Upper lobe of left lung (tissue), 6 donors: ENCODE measurements around the gene PLCB2. TPM values are rescaled to one million over a fixed set of nuclear protein-coding genes. Genes with fewer than 3 reads are reported as not detected.
A peak's percentile ranks its signal among the peaks of the same experiment; 100 is the strongest.

Source experiments
- ATAC-seq, 2 donors: fragments of 200-7000 bp; cut with Tn5 transposase; one replicate each; pipeline ENCODE4 v1.9.1; 2022; ENCODE audit warnings: mild to moderate bottlenecking in 2 of 2, moderate library complexity in 2 of 2; ENCODE audit not compliant: low FRiP score in 2 of 2
- DNase-seq, 2 donors: peaks; one replicate each; pipeline ENCODE4 v3.0.0-alpha.2; 2019 to 2020
- H3K27ac ChIP-seq, 4 donors: fragments of 200-600 bp; sonication (generic); one replicate each; pipeline ENCODE4 v1.5.1; 2016 to 2019
- H3K27me3 ChIP-seq, 4 donors: fragments of 200-600 bp; sonication (generic); one replicate each; pipeline ENCODE4 v1.5.1; 2017 to 2019
- H3K36me3 ChIP-seq, 4 donors: fragments of 200-600 bp; sonication (generic); one replicate each; pipeline ENCODE4 v1.5.1; 2016 to 2019
- H3K4me1 ChIP-seq, 4 donors: fragments of 200-600 bp; sonication (generic); one replicate each; pipeline ENCODE4 v1.5.1; 2018 to 2019
- H3K4me3 ChIP-seq, 4 donors: fragments of 200-600 bp; sonication (generic); one replicate each; pipeline ENCODE4 v1.5.1; 2017 to 2019; ENCODE audit warnings: mild to moderate bottlenecking in 2 of 4, moderate library complexity in 1 of 4
- H3K9me3 ChIP-seq, 4 donors: fragments of 200-600 bp; sonication (generic); one replicate each; pipeline ENCODE4 v1.5.1; 2018 to 2019
- EP300 ChIP-seq, 4 donors: sonication (generic); formaldehyde crosslinking; IDR thresholded peaks; one replicate each; pipeline ENCODE4 v1.5.1; 2017; ENCODE audit warnings: antibody characterized with exemption in 4 of 4, control low read depth in 2 of 4
- POLR2A ChIP-seq, 4 donors: fragments of 450-650 bp; IDR thresholded peaks; one replicate each; pipeline ENCODE4 v1.5.1; 2016 to 2017; ENCODE audit warnings: antibody characterized with exemption in 4 of 4, mild to moderate bottlenecking in 2 of 4
- POLR2AphosphoS5 ChIP-seq, 2 donors: sonication (generic); formaldehyde crosslinking; IDR thresholded peaks; one replicate each; pipeline ENCODE4 v1.5.1; 2017; ENCODE audit warnings: antibody characterized with exemption in 2 of 2
- WGBS, 2 donors: methylation state at CpG; one replicate each; pipeline ENCODE4 v1.1.5; 2017 to 2018; 5-methylcytosine and 5-hydroxymethylcytosine counted together
- total RNA-seq, 6 donors: library from RNA; depleted of rRNA in 4 of 6; stranded (reverse); fragments of >200 nt in 4 of 6; gene quantifications; one replicate each; pipeline versions ENCODE4 v1.1.0 to v1.2.1, GENCODE V29; 2016 to 2021
- TF ChIP-seq, protein P1 (sequence below), 6 experiments: fragments of 450-650 bp in 4 of 6; fragments of 200-600 bp in 2 of 6; sonication (generic) in 2 of 6; IDR thresholded peaks; one replicate each; pipeline ENCODE4 v1.5.1; 2016 to 2019; ENCODE audit warnings: antibody characterized with exemption in 6 of 6
- donor health status: DM: no; HTN: no; CAD: no; lungs with moderate emphysema.
- donor health status: DM: no; HTN: yes; CAD: no; lungs with severe emphysema.

Gene PLCB2, protein sequence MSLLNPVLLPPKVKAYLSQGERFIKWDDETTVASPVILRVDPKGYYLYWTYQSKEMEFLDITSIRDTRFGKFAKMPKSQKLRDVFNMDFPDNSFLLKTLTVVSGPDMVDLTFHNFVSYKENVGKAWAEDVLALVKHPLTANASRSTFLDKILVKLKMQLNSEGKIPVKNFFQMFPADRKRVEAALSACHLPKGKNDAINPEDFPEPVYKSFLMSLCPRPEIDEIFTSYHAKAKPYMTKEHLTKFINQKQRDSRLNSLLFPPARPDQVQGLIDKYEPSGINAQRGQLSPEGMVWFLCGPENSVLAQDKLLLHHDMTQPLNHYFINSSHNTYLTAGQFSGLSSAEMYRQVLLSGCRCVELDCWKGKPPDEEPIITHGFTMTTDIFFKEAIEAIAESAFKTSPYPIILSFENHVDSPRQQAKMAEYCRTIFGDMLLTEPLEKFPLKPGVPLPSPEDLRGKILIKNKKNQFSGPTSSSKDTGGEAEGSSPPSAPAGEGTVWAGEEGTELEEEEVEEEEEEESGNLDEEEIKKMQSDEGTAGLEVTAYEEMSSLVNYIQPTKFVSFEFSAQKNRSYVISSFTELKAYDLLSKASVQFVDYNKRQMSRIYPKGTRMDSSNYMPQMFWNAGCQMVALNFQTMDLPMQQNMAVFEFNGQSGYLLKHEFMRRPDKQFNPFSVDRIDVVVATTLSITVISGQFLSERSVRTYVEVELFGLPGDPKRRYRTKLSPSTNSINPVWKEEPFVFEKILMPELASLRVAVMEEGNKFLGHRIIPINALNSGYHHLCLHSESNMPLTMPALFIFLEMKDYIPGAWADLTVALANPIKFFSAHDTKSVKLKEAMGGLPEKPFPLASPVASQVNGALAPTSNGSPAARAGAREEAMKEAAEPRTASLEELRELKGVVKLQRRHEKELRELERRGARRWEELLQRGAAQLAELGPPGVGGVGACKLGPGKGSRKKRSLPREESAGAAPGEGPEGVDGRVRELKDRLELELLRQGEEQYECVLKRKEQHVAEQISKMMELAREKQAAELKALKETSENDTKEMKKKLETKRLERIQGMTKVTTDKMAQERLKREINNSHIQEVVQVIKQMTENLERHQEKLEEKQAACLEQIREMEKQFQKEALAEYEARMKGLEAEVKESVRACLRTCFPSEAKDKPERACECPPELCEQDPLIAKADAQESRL
- 100 to 1,000 TPM in 2 of 6 donors, 10 to 100 TPM in 4; 26.9 to 170 (median 85.7) TPM for total RNA-seq

DNA sequence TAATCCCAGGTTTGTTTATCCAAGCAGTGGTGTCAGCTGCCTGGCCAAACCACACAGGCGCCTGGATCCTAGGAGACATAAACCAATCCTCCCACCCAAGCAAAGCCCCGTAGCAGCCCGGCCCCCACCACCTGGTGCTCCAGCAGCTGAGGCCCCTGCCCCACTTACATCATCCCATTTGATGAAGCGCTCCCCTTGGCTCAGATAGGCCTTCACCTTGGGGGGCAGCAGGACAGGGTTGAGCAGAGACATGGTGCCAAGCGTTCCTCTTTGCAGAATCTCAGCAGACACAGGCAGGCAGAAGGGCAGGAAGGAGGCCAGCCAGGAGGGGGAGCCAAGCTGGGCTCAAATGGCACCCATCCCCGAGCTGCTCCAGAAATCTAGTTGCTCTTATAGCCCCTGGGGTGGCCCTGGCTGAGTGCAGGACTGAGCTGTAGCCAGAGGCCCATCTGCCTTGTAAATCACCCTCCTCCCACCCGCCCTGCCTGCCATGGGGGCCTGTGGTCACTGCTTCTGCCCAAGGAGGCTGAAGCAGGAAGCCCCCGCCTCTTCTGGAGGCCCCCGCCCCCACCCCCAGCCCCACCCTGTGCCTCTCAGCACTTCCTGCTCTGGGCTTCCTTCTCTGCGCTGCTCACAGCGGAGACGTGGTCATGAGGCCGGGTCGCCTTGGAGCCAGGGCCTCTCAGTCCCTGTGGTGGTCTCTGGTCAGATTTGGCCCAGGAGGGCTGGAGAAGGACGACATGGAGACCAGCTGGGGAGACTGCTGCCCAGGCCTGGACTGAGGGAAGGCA lies at the start of gene PLCB2:
TSS of gene PLCB2 (minus strand) at position 515 of the 791 bp plus-strand sequence. CDS start at position 252, 263 bp downstream.
- TF ChIP-seq POLR2AphosphoS5 (IDR thresholded peaks at IDR 0.05) (peak in 1 of 2 donors; percentile 28), POLR2A (IDR thresholded peaks at IDR 0.05) (peak in 1 of 4 donors; percentile 59), EP300 (IDR thresholded peaks at IDR 0.05) (no peak)
- TF ChIP-seq, protein P1, sequence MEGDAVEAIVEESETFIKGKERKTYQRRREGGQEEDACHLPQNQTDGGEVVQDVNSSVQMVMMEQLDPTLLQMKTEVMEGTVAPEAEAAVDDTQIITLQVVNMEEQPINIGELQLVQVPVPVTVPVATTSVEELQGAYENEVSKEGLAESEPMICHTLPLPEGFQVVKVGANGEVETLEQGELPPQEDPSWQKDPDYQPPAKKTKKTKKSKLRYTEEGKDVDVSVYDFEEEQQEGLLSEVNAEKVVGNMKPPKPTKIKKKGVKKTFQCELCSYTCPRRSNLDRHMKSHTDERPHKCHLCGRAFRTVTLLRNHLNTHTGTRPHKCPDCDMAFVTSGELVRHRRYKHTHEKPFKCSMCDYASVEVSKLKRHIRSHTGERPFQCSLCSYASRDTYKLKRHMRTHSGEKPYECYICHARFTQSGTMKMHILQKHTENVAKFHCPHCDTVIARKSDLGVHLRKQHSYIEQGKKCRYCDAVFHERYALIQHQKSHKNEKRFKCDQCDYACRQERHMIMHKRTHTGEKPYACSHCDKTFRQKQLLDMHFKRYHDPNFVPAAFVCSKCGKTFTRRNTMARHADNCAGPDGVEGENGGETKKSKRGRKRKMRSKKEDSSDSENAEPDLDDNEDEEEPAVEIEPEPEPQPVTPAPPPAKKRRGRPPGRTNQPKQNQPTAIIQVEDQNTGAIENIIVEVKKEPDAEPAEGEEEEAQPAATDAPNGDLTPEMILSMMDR (IDR thresholded peaks at IDR 0.05), result peak in 3 of 6 experiments; percentile 7 to 24 (median 9)
- peaks cover 0 to 3% (median 0%) of the 10 kb centered on the region in 4 donors for H3K36me3 ChIP-seq
- DNase-seq (peak; percentile 66 to 70), ATAC-seq (peak; percentile 76 to 85)
- H3K4me3 ChIP-seq, result peak within 1 kb of the TSS in 3 of 4 donors; percentile 32 to 55 (median 44)
- H3K27me3 ChIP-seq, result no peaks in the 10 kb centered on the region
- peak within 1 kb of the TSS; percentile 71 to 90 (median 88) for H3K27ac ChIP-seq
- H3K4me1 ChIP-seq, result peaks cover 12 to 24% (median 19%) of the 10 kb centered on the region in 4 donors
- WGBS, 2 donors, result 26 to 39% methylated on average over 8 to 12 of the region's 15 CpGs
- H3K9me3 ChIP-seq, result no peaks in the 10 kb centered on the region

DNA sequence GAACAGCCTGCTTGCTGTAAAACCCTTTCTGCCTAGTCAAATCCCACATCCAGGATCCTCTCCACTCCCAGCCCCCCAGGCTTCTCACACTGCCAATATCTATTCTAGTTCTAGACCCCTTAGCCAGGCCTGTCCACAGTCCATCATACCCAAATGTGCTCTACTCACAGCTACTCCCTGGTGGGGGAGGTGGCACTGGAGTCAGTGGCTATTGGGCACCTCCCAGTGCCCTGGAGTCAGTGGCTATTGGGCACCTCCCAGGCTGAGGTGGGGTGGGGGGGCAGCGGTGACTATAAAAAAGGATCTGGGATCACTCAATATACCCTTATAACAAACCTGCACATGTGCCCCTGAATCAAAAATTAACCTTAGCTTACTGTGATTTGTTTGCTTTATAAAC lies 49.5 kb upstream of the PLCB2 start:
- TF ChIP-seq POLR2AphosphoS5 (IDR thresholded peaks at IDR 0.05), result no peak
- TF ChIP-seq POLR2A (IDR thresholded peaks at IDR 0.05), result no peak
- TF ChIP-seq EP300 (IDR thresholded peaks at IDR 0.05), result no peak
- TF ChIP-seq, protein P1 (IDR thresholded peaks at IDR 0.05), result no peak
- no peaks in the 10 kb centered on the region for H3K36me3 ChIP-seq
- H3K4me3 ChIP-seq, result peak overlapping the region in 1 of 4 donors; percentile 63
- ATAC-seq, result no peak
- no peaks in the 10 kb centered on the region for H3K9me3 ChIP-seq
- peaks cover 9 to 19% (median 16%) of the 10 kb centered on the region in 4 donors for H3K4me1 ChIP-seq
- 47 to 91% methylated on average over 1 of the region's 1 CpG for WGBS, 2 donors
- H3K27ac ChIP-seq, result no peak overlapping the region
- DNase-seq, result no peak
- H3K27me3 ChIP-seq, result no peaks in the 10 kb centered on the region

DNA sequence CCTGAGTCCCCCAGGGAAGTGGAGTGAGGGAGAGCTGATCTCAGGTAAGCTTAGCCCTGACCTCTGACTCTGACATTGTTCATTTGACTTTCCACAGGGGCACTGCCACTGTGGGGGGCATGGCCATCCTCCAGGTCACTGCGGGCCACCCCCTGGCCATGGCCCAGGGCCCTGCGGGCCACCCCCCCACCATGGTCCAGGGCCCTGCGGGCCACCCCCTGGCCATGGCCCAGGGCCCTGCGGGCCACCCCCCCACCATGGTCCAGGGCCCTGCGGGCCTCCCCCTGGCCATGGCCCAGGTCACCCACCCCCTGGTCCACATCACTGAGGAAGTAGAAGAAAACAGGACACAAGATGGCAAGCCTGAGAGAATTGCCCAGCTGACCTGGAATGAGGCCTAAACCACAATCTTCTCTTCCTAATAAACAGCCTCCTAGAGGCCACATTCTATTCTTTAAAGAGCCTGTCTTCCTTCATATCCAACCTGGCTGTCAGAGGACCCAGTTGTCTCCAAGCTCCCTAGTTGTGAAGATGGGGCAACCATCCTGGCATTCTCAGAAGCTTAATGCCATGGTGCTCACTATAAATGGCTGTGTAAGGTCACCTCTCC lies 48.3 kb upstream of the PLCB2 start:
- TF ChIP-seq, protein P1 (IDR thresholded peaks at IDR 0.05), result no peak
- no peak for TF ChIP-seq POLR2A (IDR thresholded peaks at IDR 0.05)
- Histone ChIP-seq H3K36me3 (no peaks in the 10 kb centered on the region), H3K27ac (no peak overlapping the region), H3K4me1 (peaks cover 9 to 19% (median 16%) of the 10 kb centered on the region in 4 donors), H3K9me3 (no peaks in the 10 kb centered on the region), H3K4me3 (no peak overlapping the region), H3K27me3 (no peaks in the 10 kb centered on the region)
- WGBS, 2 donors, result 84% methylated on average over 5 of the region's 5 CpGs; no CpG with 5 or more reads in 1 of the 2 donors
- ATAC-seq (no peak), DNase-seq (peak in 1 of 2 donors; percentile 40)
